ENCODE results near the gene FPR3.

FPR3 gene

GRCh38 chr19:51807925-51808324 lies 13.0 kb downstream of the FPR3 start:
- DNase-seq = no peak

GRCh38 chr19:51808333-51808986 lies 13.5 kb downstream of the FPR3 start:
- no peak for DNase-seq

- DNase-seq = no peak
These were observed 14.8 kb downstream of the FPR3 start for GRCh38 chr19:51809787-51810186.

- DNase-seq = no peak
These were observed 15.3 kb downstream of the FPR3 start for GRCh38 chr19:51810223-51810622.

GRCh38 chr19:51811344-51811743 lies 16.4 kb downstream of the FPR3 start:
- DNase-seq = no peak

GRCh38 chr19:51815043-51815442 lies 20.1 kb downstream of the FPR3 start:
- no peak for DNase-seq

- no peak for DNase-seq
These were observed 21.8 kb downstream of the FPR3 start for GRCh38 chr19:51816711-51817110.

- no peak for DNase-seq
These were observed 25.1 kb downstream of the FPR3 start for GRCh38 chr19:51820011-51820410.

GRCh38 chr19:51820831-51821446 lies 26.0 kb downstream of the FPR3 start:
- no peak for DNase-seq

GRCh38 chr19:51821456-51821855 lies 26.5 kb downstream of the FPR3 start:
- no peak for DNase-seq

GRCh38 chr19:51821921-51822320 lies 27.0 kb downstream of the FPR3 start:
- DNase-seq = no peak

- no peak for DNase-seq
These were observed 27.4 kb downstream of the FPR3 start for GRCh38 chr19:51822325-51822724.

- DNase-seq = no peak
These were observed 28.0 kb downstream of the FPR3 start for GRCh38 chr19:51822946-51823345.

- DNase-seq = peak; percentile 87
These were observed 29.5 kb downstream of the FPR3 start for GRCh38 chr19:51824281-51825005.

GRCh38 chr19:51830274-51830673 lies 35.3 kb downstream of the FPR3 start:
- DNase-seq = peak; percentile 15

- no peak for DNase-seq
These were observed 42.2 kb downstream of the FPR3 start for GRCh38 chr19:51837145-51837544.

GRCh38 chr19:51861870-51862622 lies 67.1 kb downstream of the FPR3 start:
- no peak for DNase-seq

GRCh38 chr19:51873097-51873496 lies 78.1 kb downstream of the FPR3 start:
- DNase-seq = no peak
